Esophagus squamous epithelium (tissue), 5 donors: ENCODE data around the gene SMIM36. TPM values are rescaled to one million over a fixed set of nuclear protein-coding genes. Genes with fewer than 3 reads are reported as not detected.
"Not testable (repeated sequence)": the region's sequence is repeated elsewhere in the genome, so short reads cannot be mapped to it uniquely, and the experiment has no call there.

Source experiments
- DNase-seq: peaks from one replicate; lab custom pipeline; 2025; lab: John Stamatoyannopoulos, UW
- H3K27ac ChIP-seq, 4 donors: fragments of 200-600 bp; sonication (generic); one replicate each; pipeline ENCODE4 v1.5.1; 2016 to 2019; ENCODE audit warnings: mild to moderate bottlenecking in 1 of 4
- H3K27me3 ChIP-seq, 4 donors: fragments of 200-600 bp; sonication (generic); 1 replicate in 3 of 4; 2 replicates in 1 of 4; pipeline versions ENCODE4 v1.5.1 to v1.6.0; 2017 to 2021; ENCODE audit warnings: antibody characterized with exemption in 1 of 4
- H3K36me3 ChIP-seq, 3 donors: fragments of 200-600 bp; sonication (generic); one replicate each; pipeline ENCODE4 v1.5.1; 2016 to 2019
- H3K4me1 ChIP-seq, 3 donors: fragments of 200-600 bp; sonication (generic); one replicate each; pipeline ENCODE4 v1.5.1; 2017 to 2019
- H3K4me3 ChIP-seq, 4 donors: fragments of 200-600 bp; sonication (generic); 1 replicate in 3 of 4; 2 replicates in 1 of 4; pipeline ENCODE4 v1.5.1; 2016 to 2019; ENCODE audit warnings: mild to moderate bottlenecking in 2 of 4, moderate library complexity in 1 of 4
- H3K9me3 ChIP-seq, 3 donors: fragments of 200-600 bp; sonication (generic); one replicate each; pipeline ENCODE4 v1.5.1; 2016 to 2019
- CTCF ChIP-seq, 6 experiments: fragments of 450-650 bp in 4 of 6; fragments of 200-600 bp in 2 of 6; sonication (generic) in 2 of 6; IDR thresholded peaks; one replicate each; pipeline ENCODE4 v1.5.1; 2016 to 2019; ENCODE audit warnings: antibody characterized with exemption in 6 of 6, mild to moderate bottlenecking in 4 of 6, moderate library complexity in 4 of 6
- POLR2A ChIP-seq, 4 donors: fragments of 450-650 bp; IDR thresholded peaks; one replicate each; pipeline ENCODE4 v1.6.1; 2017; ENCODE audit warnings: antibody characterized with exemption in 4 of 4, mild to moderate bottlenecking in 4 of 4, moderate library complexity in 3 of 4
- WGBS, 2 donors: methylation state at CpG; one replicate each; pipeline ENCODE4 v1.1.5; 2018; 5-methylcytosine and 5-hydroxymethylcytosine counted together
- intact Hi-C: fragments of 100-400 bp; cut with DNase I; formaldehyde crosslinking; loops from one replicate; pipeline ENCODE4 v1.15.0; 2022
- total RNA-seq, 4 donors: library from RNA; depleted of rRNA; stranded (reverse); fragments of >200 nt; gene quantifications; one replicate each; pipeline ENCODE4 v1.1.0, GENCODE V29; 2016
- donor health status: DM: yes; HTN: yes; CAD: no.

SMIM36 gene
- total RNA-seq, 4 donors from 2014 or later = not detected

GRCh38 chr17:55531053-55531728, 19.9 kb upstream of the SMIM36 start:
- Histone ChIP-seq H3K27ac (no peak overlapping the region), H3K36me3 (no peaks in the 10 kb centered on the region), H3K9me3 (no peaks in the 10 kb centered on the region), H3K4me1 (no peaks in the 10 kb centered on the region), H3K27me3 (no peaks in the 10 kb centered on the region), H3K4me3 (no peak overlapping the region)
- intact Hi-C loops = no loop called here
- no peak for TF ChIP-seq POLR2A (IDR thresholded peaks at IDR 0.05)
- no peak for TF ChIP-seq CTCF (IDR thresholded peaks at IDR 0.05)
- no peak for DNase-seq
- 93% methylated on average over 5 of the region's 5 CpGs for WGBS, 2 donors

- Histone ChIP-seq H3K36me3 (no peaks in the 10 kb centered on the region), H3K9me3 (no peaks in the 10 kb centered on the region), H3K27me3 (no peaks in the 10 kb centered on the region), H3K4me1 (no peaks in the 10 kb centered on the region), H3K27ac (no peak overlapping the region), H3K4me3 (no peak overlapping the region)
- DNase-seq = no peak
- intact Hi-C loops = no loop called here
- TF ChIP-seq CTCF (IDR thresholded peaks at IDR 0.05) = no peak
- TF ChIP-seq POLR2A (IDR thresholded peaks at IDR 0.05) = no peak
- WGBS, 2 donors = 63 to 65% methylated on average over 3 of the region's 3 CpGs
Observed at GRCh38 chr17:55530064-55530463, 18.8 kb upstream of the SMIM36 start.

- H3K9me3 ChIP-seq = no peaks in the 10 kb centered on the region
- no peak overlapping the region for H3K4me3 ChIP-seq
- DNase-seq = no peak
- intact Hi-C loops = loop anchor here (5.0 kb wide), 3 partner anchors 75 to 245 kb away; no protein-coding TSS in a partner anchor
- WGBS, 2 donors = 60 to 67% methylated on average over 5 of the region's 5 CpGs
- no peaks in the 10 kb centered on the region for H3K27me3 ChIP-seq
- H3K4me1 ChIP-seq = no peaks in the 10 kb centered on the region
- H3K27ac ChIP-seq = no peak overlapping the region
- TF ChIP-seq POLR2A (IDR thresholded peaks at IDR 0.05) = no peak
- peak in 4 of 6 experiments; percentile 42 to 53 (median 50) for TF ChIP-seq CTCF (IDR thresholded peaks at IDR 0.05)
- H3K36me3 ChIP-seq = no peaks in the 10 kb centered on the region
Observed at GRCh38 chr17:55527540-55528118, 16.4 kb upstream of the SMIM36 start.

DNA sequence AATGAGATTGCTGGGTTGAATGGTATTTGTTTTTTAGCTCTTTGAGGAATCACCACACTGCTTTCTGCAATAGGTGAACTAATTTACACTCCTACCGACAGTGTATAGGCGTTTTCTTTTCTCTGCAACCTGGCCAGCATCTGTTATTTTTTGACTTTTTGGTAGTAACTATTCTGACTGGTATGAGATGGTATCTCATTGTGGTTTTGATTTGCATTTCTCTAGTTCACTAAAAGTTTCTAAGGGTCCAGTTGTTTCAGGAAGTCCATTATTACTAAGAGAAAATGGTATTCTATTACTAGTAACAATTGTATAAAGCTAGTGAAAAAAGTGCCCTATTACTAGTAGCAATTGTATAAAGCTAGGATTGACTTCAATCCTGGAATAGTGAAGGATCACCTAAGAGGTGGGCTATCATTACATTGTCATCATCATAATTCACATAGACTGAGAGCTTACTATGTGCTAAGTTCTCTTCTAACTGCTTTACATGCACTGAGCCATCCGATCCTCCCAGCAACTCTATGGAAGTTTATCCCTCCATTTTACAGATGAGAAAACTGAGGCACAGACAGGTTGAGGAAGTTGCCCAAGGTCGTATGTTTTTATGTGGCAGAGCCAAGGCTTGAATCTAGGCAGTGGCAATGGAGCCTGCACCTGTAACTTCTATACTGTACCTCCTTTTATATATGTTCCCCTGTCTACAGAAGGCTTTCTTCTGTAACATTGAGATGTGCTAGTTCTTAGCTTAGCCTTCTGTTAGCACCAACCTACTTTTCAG, 13.4 kb upstream of the SMIM36 start:
- Histone ChIP-seq H3K9me3 (no peaks in the 10 kb centered on the region), H3K4me3 (no peak overlapping the region), H3K27me3 (peaks cover 0 to 5% (median 0%) of the 10 kb centered on the region in 4 donors), H3K4me1 (no peaks in the 10 kb centered on the region), H3K36me3 (no peaks in the 10 kb centered on the region), H3K27ac (no peak overlapping the region)
- DNase-seq = no peak
- TF ChIP-seq CTCF (IDR thresholded peaks at IDR 0.05) (no peak), POLR2A (IDR thresholded peaks at IDR 0.05) (no peak)
- intact Hi-C loops = loop anchor here (5.0 kb wide), 3 partner anchors 78 to 248 kb away; no protein-coding TSS in a partner anchor
- WGBS, 2 donors = 48 to 61% methylated on average over 4 of the region's 4 CpGs

DNA sequence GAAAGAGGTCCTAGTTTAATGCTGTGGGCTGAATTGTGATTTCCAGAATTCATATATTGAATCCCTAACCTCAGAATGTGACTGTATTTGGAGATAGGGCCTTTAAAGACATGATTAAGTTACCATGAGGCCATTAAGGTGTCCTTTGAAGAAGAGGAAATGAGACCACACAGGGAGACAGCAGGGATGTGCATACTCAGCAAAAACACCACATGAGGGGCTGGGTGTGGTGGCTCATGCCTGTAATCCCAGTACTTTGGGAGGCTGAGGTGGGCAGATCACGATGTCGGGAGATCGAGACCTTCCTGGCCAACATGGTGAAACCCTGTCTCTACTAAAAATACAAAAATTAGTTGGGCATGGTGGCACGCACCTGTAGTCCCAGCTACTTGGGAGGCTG, 11.8 kb upstream of the SMIM36 start:
- WGBS, 2 donors = 100% methylated on average over 3 to 4 of the region's 4 CpGs
- H3K4me1 ChIP-seq, intact Hi-C loops, H3K27ac ChIP-seq, DNase-seq, H3K4me3 ChIP-seq, H3K27me3 ChIP-seq, H3K36me3 ChIP-seq, H3K9me3 ChIP-seq: not testable (repeated sequence)
